ENCODE results near the gene MARCHF3. TPM values are rescaled to one million over a fixed set of nuclear protein-coding genes. Genes with fewer than 3 reads are reported as not detected.

The MARCHF3 gene
- total RNA-seq, 5 donors from 2014 or later (not counting 1 experiment from before 2014, with no cell fraction given) = 5.6 to 9.9 (median 7.6) TPM

DNA sequence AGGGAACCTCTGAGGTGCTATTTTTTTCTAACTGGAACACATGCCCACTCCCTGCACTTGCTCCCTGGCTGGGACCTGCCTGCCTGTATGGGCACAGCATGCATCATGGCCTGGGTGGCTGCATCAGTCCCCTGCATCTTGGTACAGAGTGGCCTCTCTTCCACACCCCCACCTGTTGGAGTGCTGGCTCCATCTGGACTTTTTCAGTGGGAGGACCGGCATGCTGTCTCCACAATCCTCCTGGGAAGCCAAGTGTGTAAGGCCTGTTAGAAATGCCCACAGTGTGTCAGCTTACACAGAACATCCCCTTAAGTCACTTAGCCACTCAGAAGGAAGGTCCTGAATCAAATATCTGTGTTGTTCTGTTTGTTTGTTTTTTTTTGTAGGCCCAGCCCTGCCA, 102.9 kb downstream of the MARCHF3 start:
- no peaks in the 10 kb centered on the region for H3K36me3 ChIP-seq (ENCODE audit: control insufficient read depth in 2 of 2, extremely low read depth in 1 of 2, insufficient read depth in 1 of 2, low read length in 1 of 2)
- no peak for DNase-seq
- Mint-ChIP-seq H3K27ac (no peak overlapping the region), H3K4me1 (peaks cover 0 to 5% (median 0%) of the 10 kb centered on the region in 3 donors), H3K36me3 (no peaks in the 10 kb centered on the region), H3K4me3 (no peak overlapping the region), H3K9me3 (no peaks in the 10 kb centered on the region), H3K27me3 (no peaks in the 10 kb centered on the region)
- H3K4me3 ChIP-seq (ENCODE audit: control insufficient read depth in 1 of 2, extremely low read depth in 1 of 2, low read length in 1 of 2) = no peak overlapping the region
- CTCF ChIA-PET = no interaction called here
- POLR2A ChIA-PET = no interaction called here
- no peaks in the 10 kb centered on the region for H3K27me3 ChIP-seq (replicated peaks in 1 of 2; ENCODE audit: control insufficient read depth in 2 of 2, extremely low read depth in 1 of 2, insufficient read depth in 2 of 2, low read length in 1 of 2)
- no peak overlapping the region for H3K27ac ChIP-seq (ENCODE audit: low read length)
- no peak for ATAC-seq (replicated peaks in 1 of 4)
- H3K9me3 ChIP-seq = no peaks in the 10 kb centered on the region
- no CpG with 5 or more reads among the region's 1 CpG for WGBS (ENCODE audit: insufficient coverage)
- no peaks in the 10 kb centered on the region for H3K4me1 ChIP-seq (ENCODE audit: control insufficient read depth in 1 of 2, extremely low read depth in 1 of 2, insufficient read depth in 2 of 2, low read length in 2 of 2)

DNA sequence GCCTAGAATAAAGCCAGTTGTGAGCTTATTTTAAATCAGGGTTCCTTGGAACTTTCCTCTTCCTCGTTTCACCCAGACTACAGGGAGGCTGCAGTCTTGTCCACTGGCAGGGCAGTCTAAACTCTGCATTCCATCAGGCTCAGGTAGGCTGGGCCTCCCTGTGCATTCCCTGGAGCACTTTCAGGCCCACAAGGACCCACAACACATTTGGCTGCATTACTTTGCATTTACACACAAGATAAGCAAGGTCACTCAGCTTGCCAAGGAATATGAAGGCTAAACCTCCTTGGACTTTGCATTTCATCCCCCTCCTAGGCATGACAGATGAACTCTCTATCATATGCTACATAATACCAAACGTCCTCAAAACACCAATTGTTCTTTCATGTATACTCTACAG, 104.2 kb downstream of the MARCHF3 start:
- no peak overlapping the region for H3K27ac ChIP-seq (ENCODE audit: low read length)

DNA sequence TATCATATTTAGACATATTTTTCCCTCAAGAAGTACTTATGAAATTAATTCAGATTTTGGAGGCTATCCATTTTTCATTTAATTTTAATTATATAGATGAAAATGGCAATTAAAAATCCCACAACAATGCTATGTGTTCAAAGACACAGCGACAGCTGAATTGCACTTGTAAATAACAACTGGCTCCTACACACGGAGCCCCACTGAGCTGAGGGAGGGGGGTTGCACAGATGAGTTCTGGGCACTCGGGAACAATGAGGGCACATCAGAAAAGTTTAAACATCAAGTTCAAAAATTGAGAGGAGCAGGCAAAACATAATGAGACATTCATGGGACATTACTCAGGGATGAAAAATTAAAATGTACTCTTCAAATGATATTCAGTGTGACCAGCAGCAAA, 104.9 kb downstream of the MARCHF3 start:
- Mint-ChIP-seq H3K27me3 (no peaks in the 10 kb centered on the region), H3K9me3 (no peaks in the 10 kb centered on the region), H3K4me1 (peaks cover 0 to 9% (median 2%) of the 10 kb centered on the region in 3 donors), H3K36me3 (no peaks in the 10 kb centered on the region), H3K27ac (no peak overlapping the region), H3K4me3 (no peak overlapping the region)
- DNase-seq (no peak), ATAC-seq (replicated peaks in 1 of 4) (no peak)
- no CpG with 5 or more reads among the region's 3 CpGs for WGBS (ENCODE audit: insufficient coverage)
- CTCF ChIA-PET = no interaction called here
- Histone ChIP-seq H3K4me1 (ENCODE audit: control insufficient read depth in 1 of 2, extremely low read depth in 1 of 2, insufficient read depth in 2 of 2, low read length in 2 of 2) (no peaks in the 10 kb centered on the region), H3K9me3 (no peaks in the 10 kb centered on the region), H3K27me3 (replicated peaks in 1 of 2; ENCODE audit: control insufficient read depth in 2 of 2, extremely low read depth in 1 of 2, insufficient read depth in 2 of 2, low read length in 1 of 2) (no peaks in the 10 kb centered on the region), H3K36me3 (ENCODE audit: control insufficient read depth in 2 of 2, extremely low read depth in 1 of 2, insufficient read depth in 1 of 2, low read length in 1 of 2) (no peaks in the 10 kb centered on the region), H3K4me3 (ENCODE audit: control insufficient read depth in 1 of 2, extremely low read depth in 1 of 2, low read length in 1 of 2) (no peak overlapping the region), H3K27ac (ENCODE audit: low read length) (no peak overlapping the region)
- POLR2A ChIA-PET = interaction anchor here in 1 of 2 donors (0.6 kb wide), 1 partner anchor 303 kb away, joined by 3 read pairs; no protein-coding TSS in a partner anchor

More for the DNA sequence above, 104.2 kb downstream of the MARCHF3 start:
- no peaks in the 10 kb centered on the region for H3K9me3 Mint-ChIP-seq
- no peaks in the 10 kb centered on the region for H3K9me3 ChIP-seq
- H3K4me3 ChIP-seq (ENCODE audit: control insufficient read depth in 1 of 2, extremely low read depth in 1 of 2, low read length in 1 of 2) = no peak overlapping the region
- no peaks in the 10 kb centered on the region for H3K4me1 ChIP-seq (ENCODE audit: control insufficient read depth in 1 of 2, extremely low read depth in 1 of 2, insufficient read depth in 2 of 2, low read length in 2 of 2)
- no peak overlapping the region for H3K27ac Mint-ChIP-seq
- no peaks in the 10 kb centered on the region for H3K27me3 ChIP-seq (replicated peaks in 1 of 2; ENCODE audit: control insufficient read depth in 2 of 2, extremely low read depth in 1 of 2, insufficient read depth in 2 of 2, low read length in 1 of 2)
- no peaks in the 10 kb centered on the region for H3K36me3 Mint-ChIP-seq
- no peaks in the 10 kb centered on the region for H3K27me3 Mint-ChIP-seq
- DNase-seq (no peak), ATAC-seq (replicated peaks in 1 of 4) (no peak)
- no peaks in the 10 kb centered on the region for H3K36me3 ChIP-seq (ENCODE audit: control insufficient read depth in 2 of 2, extremely low read depth in 1 of 2, insufficient read depth in 1 of 2, low read length in 1 of 2)
- POLR2A ChIA-PET = interaction anchor here in 1 of 2 donors (0.6 kb wide), 1 partner anchor 303 kb away, joined by 3 read pairs; no protein-coding TSS in a partner anchor
- no peak overlapping the region for H3K4me3 Mint-ChIP-seq
- H3K4me1 Mint-ChIP-seq = peaks cover 0 to 5% (median 4%) of the 10 kb centered on the region in 3 donors
- CTCF ChIA-PET = no interaction called here
- 64% methylated on average over 1 of the region's 2 CpGs for WGBS (ENCODE audit: insufficient coverage)

DNA sequence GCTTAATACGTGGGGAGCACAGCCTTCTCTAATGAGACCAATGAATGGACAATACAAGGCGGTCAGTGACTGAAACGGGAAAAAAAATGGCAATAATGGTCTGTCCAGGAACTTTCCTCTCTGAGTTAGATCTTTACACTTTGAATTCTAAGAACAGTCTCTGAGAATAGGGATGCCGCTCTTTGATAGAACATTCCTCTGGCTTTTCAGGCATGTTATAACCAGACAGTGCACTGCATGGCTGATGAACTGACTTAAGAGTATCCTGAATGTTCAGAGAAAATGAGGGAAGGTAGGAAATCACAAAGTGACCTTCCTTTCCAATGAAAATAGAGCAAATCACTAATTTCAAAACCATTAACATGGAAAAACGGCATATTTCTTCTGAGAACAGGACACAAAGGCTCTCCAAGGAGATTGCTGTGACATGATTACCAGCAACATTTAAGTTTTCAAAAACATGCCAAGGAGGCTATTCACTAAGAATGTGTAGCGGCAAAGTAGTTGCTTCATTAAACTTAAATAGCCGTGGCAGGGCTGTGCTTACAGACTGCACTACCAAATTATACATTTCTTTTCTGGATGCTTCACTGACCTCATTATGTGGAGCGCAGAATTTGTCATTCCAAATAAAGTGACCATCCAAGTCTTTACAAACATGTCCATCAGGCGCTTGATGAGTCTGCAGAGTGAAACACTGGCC, 105.9 kb downstream of the MARCHF3 start:
- no peak overlapping the region for H3K27ac Mint-ChIP-seq
- no peaks in the 10 kb centered on the region for H3K4me1 ChIP-seq (ENCODE audit: control insufficient read depth in 1 of 2, extremely low read depth in 1 of 2, insufficient read depth in 2 of 2, low read length in 2 of 2)
- ChIA-PET CTCF (no interaction called here), POLR2A (no interaction called here)
- H3K9me3 Mint-ChIP-seq = no peaks in the 10 kb centered on the region
- H3K27me3 ChIP-seq (replicated peaks in 1 of 2; ENCODE audit: control insufficient read depth in 2 of 2, extremely low read depth in 1 of 2, insufficient read depth in 2 of 2, low read length in 1 of 2) = no peaks in the 10 kb centered on the region
- no peak for DNase-seq
- no peak overlapping the region for H3K27ac ChIP-seq (ENCODE audit: low read length)
- peaks cover 0 to 9% (median 2%) of the 10 kb centered on the region in 3 donors for H3K4me1 Mint-ChIP-seq
- no peaks in the 10 kb centered on the region for H3K36me3 Mint-ChIP-seq
- 89% methylated on average over 7 of the region's 9 CpGs for WGBS (ENCODE audit: insufficient coverage)
- H3K9me3 ChIP-seq = no peaks in the 10 kb centered on the region
- no peak overlapping the region for H3K4me3 ChIP-seq (ENCODE audit: control insufficient read depth in 1 of 2, extremely low read depth in 1 of 2, low read length in 1 of 2)
- ATAC-seq (replicated peaks in 1 of 4) = no peak
- no peaks in the 10 kb centered on the region for H3K27me3 Mint-ChIP-seq
- no peaks in the 10 kb centered on the region for H3K36me3 ChIP-seq (ENCODE audit: control insufficient read depth in 2 of 2, extremely low read depth in 1 of 2, insufficient read depth in 1 of 2, low read length in 1 of 2)
- no peak overlapping the region for H3K4me3 Mint-ChIP-seq

DNA sequence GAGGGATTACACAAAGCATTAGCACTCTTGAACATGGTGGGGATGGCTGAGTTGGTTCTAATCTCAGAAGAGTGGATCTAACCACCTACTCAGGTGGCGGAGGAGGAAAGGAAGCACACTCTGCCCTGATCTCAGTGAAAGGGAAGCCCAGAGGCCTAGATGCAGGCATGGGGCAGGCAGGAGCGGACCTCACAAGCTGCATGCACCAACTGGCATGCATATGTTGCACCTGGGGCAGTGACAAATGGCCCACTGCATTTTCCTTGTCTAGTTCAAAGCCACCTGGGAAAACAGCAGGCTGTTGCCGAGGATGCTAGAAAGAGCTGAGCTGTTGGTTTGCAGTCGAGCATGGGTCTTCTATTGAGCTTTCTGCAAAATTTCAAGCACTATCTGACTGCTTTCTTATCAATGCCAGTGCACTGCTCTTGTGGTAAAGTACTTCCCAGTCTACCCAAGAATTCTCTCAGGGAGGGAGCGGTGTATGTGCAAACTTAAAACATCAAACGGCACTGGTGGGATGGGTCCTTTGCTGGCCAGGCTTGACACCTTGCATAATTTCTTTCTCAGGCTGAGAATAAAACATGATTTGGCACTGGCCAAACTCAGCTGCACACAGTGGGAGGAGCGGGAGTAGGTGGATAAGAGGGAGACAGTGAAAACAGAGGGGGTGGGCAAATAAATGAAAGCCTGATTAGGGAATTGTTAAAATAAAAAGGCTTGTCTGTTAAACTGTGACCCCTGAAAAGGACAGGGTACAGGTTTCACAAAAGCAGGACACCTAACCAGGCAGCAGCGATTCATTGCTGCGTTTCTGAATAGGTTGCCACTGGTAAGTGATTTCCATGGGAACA, 108.9 kb downstream of the MARCHF3 start:
- Mint-ChIP-seq H3K9me3 (no peaks in the 10 kb centered on the region), H3K27ac (no peak overlapping the region), H3K36me3 (no peaks in the 10 kb centered on the region), H3K4me1 (peaks cover 0 to 9% (median 7%) of the 10 kb centered on the region in 3 donors), H3K4me3 (no peak overlapping the region), H3K27me3 (no peaks in the 10 kb centered on the region)
- DNase-seq (no peak), ATAC-seq (replicated peaks in 1 of 4) (no peak)
- Histone ChIP-seq H3K4me3 (ENCODE audit: control insufficient read depth in 1 of 2, extremely low read depth in 1 of 2, low read length in 1 of 2) (no peak overlapping the region), H3K36me3 (ENCODE audit: control insufficient read depth in 2 of 2, extremely low read depth in 1 of 2, insufficient read depth in 1 of 2, low read length in 1 of 2) (no peaks in the 10 kb centered on the region), H3K27me3 (replicated peaks in 1 of 2; ENCODE audit: control insufficient read depth in 2 of 2, extremely low read depth in 1 of 2, insufficient read depth in 2 of 2, low read length in 1 of 2) (no peaks in the 10 kb centered on the region), H3K9me3 (no peaks in the 10 kb centered on the region), H3K27ac (ENCODE audit: low read length) (no peak overlapping the region), H3K4me1 (ENCODE audit: control insufficient read depth in 1 of 2, extremely low read depth in 1 of 2, insufficient read depth in 2 of 2, low read length in 2 of 2) (no peaks in the 10 kb centered on the region)
- POLR2A ChIA-PET = no interaction called here
- CTCF ChIA-PET = no interaction called here
- WGBS (ENCODE audit: insufficient coverage) = 89% methylated on average over 7 of the region's 9 CpGs

DNA sequence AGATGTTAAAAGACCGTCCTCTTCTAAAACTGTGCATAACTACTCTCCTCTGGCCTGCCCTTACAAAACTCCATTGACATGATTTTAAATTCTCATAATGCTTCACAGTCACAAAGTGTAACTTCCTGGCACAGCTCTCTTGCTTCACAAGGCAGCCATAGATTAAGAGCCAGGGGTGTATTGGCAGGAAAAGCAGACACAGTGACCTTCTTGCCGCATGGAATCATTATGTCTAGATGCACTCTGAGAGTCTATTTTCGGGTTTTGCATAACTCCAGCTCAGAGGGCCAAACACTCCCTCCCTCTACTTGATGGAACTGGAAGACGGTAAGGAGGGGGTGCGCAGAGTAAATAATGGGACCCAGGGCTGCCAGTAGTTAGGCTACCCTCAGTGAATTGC, 110.1 kb downstream of the MARCHF3 start:
- H3K4me3 Mint-ChIP-seq = no peak overlapping the region
- Histone ChIP-seq H3K4me1 (ENCODE audit: control insufficient read depth in 1 of 2, extremely low read depth in 1 of 2, insufficient read depth in 2 of 2, low read length in 2 of 2) (no peaks in the 10 kb centered on the region), H3K27ac (ENCODE audit: low read length) (no peak overlapping the region), H3K27me3 (replicated peaks in 1 of 2; ENCODE audit: control insufficient read depth in 2 of 2, extremely low read depth in 1 of 2, insufficient read depth in 2 of 2, low read length in 1 of 2) (no peaks in the 10 kb centered on the region), H3K9me3 (no peaks in the 10 kb centered on the region), H3K4me3 (ENCODE audit: control insufficient read depth in 1 of 2, extremely low read depth in 1 of 2, low read length in 1 of 2) (no peak overlapping the region), H3K36me3 (ENCODE audit: control insufficient read depth in 2 of 2, extremely low read depth in 1 of 2, insufficient read depth in 1 of 2, low read length in 1 of 2) (no peaks in the 10 kb centered on the region)
- H3K36me3 Mint-ChIP-seq = peaks cover 7% of the 10 kb centered on the region
- no peaks in the 10 kb centered on the region for H3K27me3 Mint-ChIP-seq
- H3K9me3 Mint-ChIP-seq = no peaks in the 10 kb centered on the region
- DNase-seq = no peak
- peaks cover 0 to 9% (median 7%) of the 10 kb centered on the region in 3 donors for H3K4me1 Mint-ChIP-seq
- WGBS (ENCODE audit: insufficient coverage) = 100% methylated on average over 3 of the region's 5 CpGs
- H3K27ac Mint-ChIP-seq = no peak overlapping the region
- no peak for ATAC-seq (replicated peaks in 1 of 4)
- CTCF ChIA-PET = no interaction called here
- POLR2A ChIA-PET = no interaction called here

Data from T-cell (primary cell).